IgD-negative memory B cell (primary cell): ENCODE measurements around the gene CDH13. TPM values are rescaled to one million over a fixed set of nuclear protein-coding genes. Genes with fewer than 3 reads are reported as not detected.

Source experiments
- H3K27ac Mint-ChIP-seq, 3 donors: one replicate each; pipeline ENCODE4 v1.8.0; 2020 to 2022; ENCODE audit warnings: mild to moderate bottlenecking in 3 of 3, mixed read lengths in 3 of 3, moderate library complexity in 1 of 3
- H3K27me3 Mint-ChIP-seq: one replicate; pipeline ENCODE4 v1.8.0; 2021; ENCODE audit warnings: mixed read lengths
- H3K36me3 Mint-ChIP-seq: one replicate; pipeline ENCODE4 v1.8.0; 2020; ENCODE audit warnings: mild to moderate bottlenecking, mixed read lengths
- H3K4me1 Mint-ChIP-seq, 3 donors: one replicate each; pipeline ENCODE4 v1.8.0; 2020 to 2022; ENCODE audit warnings: mixed read lengths in 3 of 3, mild to moderate bottlenecking in 1 of 3
- H3K4me3 Mint-ChIP-seq, 4 donors: one replicate each; pipeline ENCODE4 v1.8.0; 2020 to 2022; ENCODE audit warnings: mild to moderate bottlenecking in 4 of 4, mixed read lengths in 4 of 4, moderate library complexity in 3 of 4
- H3K9me3 Mint-ChIP-seq, 3 donors: one replicate each; pipeline ENCODE4 v1.8.0; 2020 to 2021; ENCODE audit warnings: mixed read lengths in 3 of 3, mild to moderate bottlenecking in 1 of 3
- polyA plus RNA-seq: library from polyadenylated mRNA; unstranded; fragments of 300-500 nt; fragmentation: Illumina TruSeq; gene quantifications from one replicate; pipeline ENCODE4 v1.2.3, GENCODE V29; 2021

Gene CDH13
- polyA plus RNA-seq, 1 donor from 2014 or later = 0.23 TPM

- Mint-ChIP-seq H3K27me3 (peaks cover 15% of the 10 kb centered on the region), H3K4me3 (no peak overlapping the region), H3K36me3 (no peaks in the 10 kb centered on the region), H3K4me1 (no peaks in the 10 kb centered on the region), H3K9me3 (peaks cover 0 to 4% (median 2%) of the 10 kb centered on the region in 3 donors), H3K27ac (no peak overlapping the region)
Observed at GRCh38 chr16:83720213-83720612, 1093.4 kb downstream of the CDH13 start.

GRCh38 chr16:83720981-83721380 is 1094.2 kb downstream of the CDH13 start:
- H3K27me3 Mint-ChIP-seq = peaks cover 15% of the 10 kb centered on the region
- no peaks in the 10 kb centered on the region for H3K4me1 Mint-ChIP-seq
- no peaks in the 10 kb centered on the region for H3K36me3 Mint-ChIP-seq
- H3K4me3 Mint-ChIP-seq = no peak overlapping the region
- peaks cover 0 to 4% (median 2%) of the 10 kb centered on the region in 3 donors for H3K9me3 Mint-ChIP-seq
- H3K27ac Mint-ChIP-seq = no peak overlapping the region

- Mint-ChIP-seq H3K27ac (no peak overlapping the region), H3K27me3 (peaks cover 15% of the 10 kb centered on the region), H3K9me3 (peaks cover 0 to 4% (median 2%) of the 10 kb centered on the region in 3 donors), H3K4me3 (no peak overlapping the region), H3K36me3 (no peaks in the 10 kb centered on the region), H3K4me1 (no peaks in the 10 kb centered on the region)
Observed at GRCh38 chr16:83721676-83722075, 1094.9 kb downstream of the CDH13 start.

GRCh38 chr16:83722456-83723183 is 1095.9 kb downstream of the CDH13 start:
- peaks cover 0 to 2% (median 0%) of the 10 kb centered on the region in 3 donors for H3K4me1 Mint-ChIP-seq
- H3K4me3 Mint-ChIP-seq = no peak overlapping the region
- H3K27me3 Mint-ChIP-seq = peaks cover 21% of the 10 kb centered on the region

GRCh38 chr16:83723244-83723643 is 1096.5 kb downstream of the CDH13 start:
- Mint-ChIP-seq H3K27me3 (peaks cover 17% of the 10 kb centered on the region), H3K9me3 (peaks cover 0 to 4% (median 2%) of the 10 kb centered on the region in 3 donors), H3K36me3 (peaks cover 3% of the 10 kb centered on the region), H3K4me3 (no peak overlapping the region), H3K27ac (peak overlapping the region in 1 of 3 donors; percentile 71), H3K4me1 (peaks cover 0 to 2% (median 0%) of the 10 kb centered on the region in 3 donors)

More at GRCh38 chr16:83722456-83723183, 1095.9 kb downstream of the CDH13 start:
- Mint-ChIP-seq H3K36me3 (no peaks in the 10 kb centered on the region), H3K27ac (no peak overlapping the region), H3K9me3 (peaks cover 0 to 4% (median 2%) of the 10 kb centered on the region in 3 donors)

- H3K4me3 Mint-ChIP-seq = no peak overlapping the region
- peaks cover 3% of the 10 kb centered on the region for H3K36me3 Mint-ChIP-seq
- peaks cover 0 to 4% (median 2%) of the 10 kb centered on the region in 3 donors for H3K9me3 Mint-ChIP-seq
- H3K27ac Mint-ChIP-seq = no peak overlapping the region
- H3K27me3 Mint-ChIP-seq = peaks cover 13% of the 10 kb centered on the region
- peaks cover 0 to 2% (median 0%) of the 10 kb centered on the region in 3 donors for H3K4me1 Mint-ChIP-seq
Observed at GRCh38 chr16:83723901-83724300, 1097.1 kb downstream of the CDH13 start.

- Mint-ChIP-seq H3K9me3 (peaks cover 0 to 4% (median 2%) of the 10 kb centered on the region in 3 donors), H3K4me1 (peaks cover 0 to 2% (median 0%) of the 10 kb centered on the region in 3 donors), H3K27ac (no peak overlapping the region)
Observed at GRCh38 chr16:83724585-83724984, 1097.8 kb downstream of the CDH13 start.

GRCh38 chr16:83725313-83725712 is 1098.5 kb downstream of the CDH13 start:
- peaks cover 3% of the 10 kb centered on the region for H3K36me3 Mint-ChIP-seq
- no peak overlapping the region for H3K27ac Mint-ChIP-seq
- peaks cover 0 to 4% (median 2%) of the 10 kb centered on the region in 3 donors for H3K9me3 Mint-ChIP-seq
- peaks cover 0 to 2% (median 0%) of the 10 kb centered on the region in 3 donors for H3K4me1 Mint-ChIP-seq
- peaks cover 9% of the 10 kb centered on the region for H3K27me3 Mint-ChIP-seq
- no peak overlapping the region for H3K4me3 Mint-ChIP-seq

More at GRCh38 chr16:83724585-83724984, 1097.8 kb downstream of the CDH13 start:
- no peak overlapping the region for H3K4me3 Mint-ChIP-seq
- peaks cover 3% of the 10 kb centered on the region for H3K36me3 Mint-ChIP-seq
- peaks cover 13% of the 10 kb centered on the region for H3K27me3 Mint-ChIP-seq

- peaks cover 6 to 9% (median 8%) of the 10 kb centered on the region in 3 donors for H3K9me3 Mint-ChIP-seq
- H3K4me1 Mint-ChIP-seq = peaks cover 0 to 3% (median 0%) of the 10 kb centered on the region in 3 donors
- no peak overlapping the region for H3K27ac Mint-ChIP-seq
- H3K4me3 Mint-ChIP-seq = no peak overlapping the region
- peaks cover 3% of the 10 kb centered on the region for H3K36me3 Mint-ChIP-seq
- H3K27me3 Mint-ChIP-seq = peaks cover 6% of the 10 kb centered on the region
Observed at GRCh38 chr16:83727018-83727417, 1100.2 kb downstream of the CDH13 start.

- peaks cover 0 to 3% (median 0%) of the 10 kb centered on the region in 3 donors for H3K4me1 Mint-ChIP-seq
- H3K9me3 Mint-ChIP-seq = peaks cover 6 to 9% (median 9%) of the 10 kb centered on the region in 3 donors
- H3K4me3 Mint-ChIP-seq = no peak overlapping the region
- peaks cover 8% of the 10 kb centered on the region for H3K27me3 Mint-ChIP-seq
- peaks cover 3% of the 10 kb centered on the region for H3K36me3 Mint-ChIP-seq
- H3K27ac Mint-ChIP-seq = no peak overlapping the region
Observed at GRCh38 chr16:83727751-83728352, 1101.1 kb downstream of the CDH13 start.

GRCh38 chr16:83728492-83728891 is 1101.7 kb downstream of the CDH13 start:
- Mint-ChIP-seq H3K4me1 (peaks cover 0 to 3% (median 0%) of the 10 kb centered on the region in 3 donors), H3K4me3 (no peak overlapping the region), H3K36me3 (peaks cover 3% of the 10 kb centered on the region), H3K27me3 (peaks cover 8% of the 10 kb centered on the region), H3K9me3 (peaks cover 6 to 9% (median 9%) of the 10 kb centered on the region in 3 donors), H3K27ac (no peak overlapping the region)

- no peak overlapping the region for H3K4me3 Mint-ChIP-seq
- H3K36me3 Mint-ChIP-seq = peaks cover 5% of the 10 kb centered on the region
Observed at GRCh38 chr16:83730812-83731211, 1104.0 kb downstream of the CDH13 start.

GRCh38 chr16:83732536-83732935 is 1105.8 kb downstream of the CDH13 start:
- Mint-ChIP-seq H3K27me3 (peaks cover 8% of the 10 kb centered on the region), H3K9me3 (peaks cover 14 to 26% (median 17%) of the 10 kb centered on the region in 3 donors), H3K27ac (no peak overlapping the region)

More at GRCh38 chr16:83730812-83731211, 1104.0 kb downstream of the CDH13 start:
- H3K4me1 Mint-ChIP-seq = peaks cover 0 to 3% (median 0%) of the 10 kb centered on the region in 3 donors
- no peak overlapping the region for H3K27ac Mint-ChIP-seq
- H3K27me3 Mint-ChIP-seq = peaks cover 9% of the 10 kb centered on the region
- H3K9me3 Mint-ChIP-seq = peaks cover 14 to 21% (median 17%) of the 10 kb centered on the region in 3 donors

GRCh38 chr16:83733301-83733700 is 1106.5 kb downstream of the CDH13 start:
- Mint-ChIP-seq H3K4me1 (peaks cover 0 to 1% (median 0%) of the 10 kb centered on the region in 3 donors), H3K9me3 (peaks cover 14 to 26% (median 17%) of the 10 kb centered on the region in 3 donors), H3K27me3 (peaks cover 8% of the 10 kb centered on the region), H3K36me3 (peaks cover 2% of the 10 kb centered on the region), H3K4me3 (peak overlapping the region in 1 of 4 donors; percentile 12), H3K27ac (no peak overlapping the region)

More at GRCh38 chr16:83732536-83732935, 1105.8 kb downstream of the CDH13 start:
- H3K4me3 Mint-ChIP-seq = no peak overlapping the region
- H3K36me3 Mint-ChIP-seq = peaks cover 5% of the 10 kb centered on the region
- peaks cover 0 to 1% (median 0%) of the 10 kb centered on the region in 3 donors for H3K4me1 Mint-ChIP-seq

GRCh38 chr16:83734136-83734535 is 1107.4 kb downstream of the CDH13 start:
- no peak overlapping the region for H3K4me3 Mint-ChIP-seq

More at GRCh38 chr16:83734136-83734535, 1107.4 kb downstream of the CDH13 start:
- peaks cover 10% of the 10 kb centered on the region for H3K27me3 Mint-ChIP-seq
- H3K36me3 Mint-ChIP-seq = peaks cover 2% of the 10 kb centered on the region
- H3K4me1 Mint-ChIP-seq = peaks cover 0 to 1% (median 0%) of the 10 kb centered on the region in 3 donors
- H3K9me3 Mint-ChIP-seq = peaks cover 14 to 26% (median 17%) of the 10 kb centered on the region in 3 donors
- no peak overlapping the region for H3K27ac Mint-ChIP-seq
